ENCODE results near the gene KAZN.

The KAZN gene

DNA sequence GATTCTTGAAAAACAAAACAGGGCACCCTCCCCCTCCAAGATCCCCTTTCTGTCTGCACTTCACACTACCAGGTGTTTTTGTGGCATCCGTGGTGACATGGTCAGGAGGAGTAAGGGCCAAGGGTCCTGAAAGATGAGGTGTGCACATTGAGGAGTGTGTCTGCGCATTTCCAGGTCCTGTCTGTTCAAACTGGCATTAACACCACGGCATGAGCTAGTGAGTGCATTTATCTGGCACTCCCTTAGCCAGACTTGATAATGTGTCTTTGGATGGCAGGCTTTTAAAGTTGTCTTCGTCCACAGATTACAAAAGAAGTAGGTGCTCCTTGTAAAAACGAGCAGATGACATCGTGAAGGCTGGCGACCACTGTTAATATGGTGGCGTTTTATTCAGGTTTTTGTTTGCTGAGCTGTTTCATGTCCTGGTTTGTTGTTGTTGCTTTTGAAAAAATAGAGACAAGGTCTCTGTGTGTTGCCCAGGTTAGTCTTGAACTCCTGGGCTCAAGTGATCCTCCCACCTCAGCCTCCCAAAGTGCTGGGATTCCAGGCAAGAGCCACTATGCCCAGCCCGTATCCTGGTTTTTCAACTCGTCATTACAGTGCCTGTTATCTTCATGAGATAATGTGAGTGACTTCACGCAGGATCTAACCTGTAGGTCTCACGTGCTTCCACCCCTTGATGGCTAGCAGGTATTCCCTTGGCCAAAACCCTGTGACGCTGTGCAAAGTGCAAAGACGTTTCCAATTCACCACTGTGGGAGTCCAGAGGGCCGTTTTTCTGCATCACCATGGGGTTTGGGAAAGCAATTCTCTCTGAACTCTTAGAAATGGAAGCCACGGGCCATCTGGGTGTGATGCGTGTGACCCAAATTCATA lies 559.3 kb downstream of the KAZN start:
- DNase-seq (ENCODE audit: low read depth in 2 of 2), result no peak

DNA sequence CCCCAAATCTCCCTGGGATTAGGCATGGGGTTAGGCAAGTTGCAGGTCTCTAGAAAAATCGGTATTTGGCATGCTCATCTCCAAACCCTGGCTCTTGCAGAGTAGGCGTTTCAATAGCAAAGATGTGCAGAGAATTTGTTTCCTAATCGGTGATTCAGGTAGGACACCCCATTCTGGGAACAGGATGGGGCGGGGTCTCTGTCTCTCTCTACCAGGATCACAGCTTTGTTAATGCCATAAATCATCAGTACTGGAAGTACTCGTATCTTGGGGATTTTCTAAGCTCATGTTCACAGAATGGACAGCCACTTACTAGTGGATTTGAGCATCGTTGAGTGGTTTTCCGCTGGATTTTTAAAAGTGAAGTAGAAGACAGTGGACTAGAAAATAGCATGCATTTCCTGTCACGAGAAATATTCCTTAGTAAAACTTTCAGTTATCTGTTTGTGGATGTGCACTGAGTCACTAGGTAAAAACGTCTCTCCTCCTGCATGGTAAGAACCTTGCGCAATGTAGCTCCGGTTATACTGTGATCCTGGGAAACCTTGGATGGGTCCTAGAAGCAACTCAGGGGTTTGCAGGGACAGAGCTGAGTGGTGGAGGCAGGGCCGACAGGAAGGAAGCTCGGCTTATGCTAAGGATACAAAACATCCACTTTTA lies 560.2 kb downstream of the KAZN start:
- DNase-seq (ENCODE audit: low read depth in 2 of 2), result no peak

DNA sequence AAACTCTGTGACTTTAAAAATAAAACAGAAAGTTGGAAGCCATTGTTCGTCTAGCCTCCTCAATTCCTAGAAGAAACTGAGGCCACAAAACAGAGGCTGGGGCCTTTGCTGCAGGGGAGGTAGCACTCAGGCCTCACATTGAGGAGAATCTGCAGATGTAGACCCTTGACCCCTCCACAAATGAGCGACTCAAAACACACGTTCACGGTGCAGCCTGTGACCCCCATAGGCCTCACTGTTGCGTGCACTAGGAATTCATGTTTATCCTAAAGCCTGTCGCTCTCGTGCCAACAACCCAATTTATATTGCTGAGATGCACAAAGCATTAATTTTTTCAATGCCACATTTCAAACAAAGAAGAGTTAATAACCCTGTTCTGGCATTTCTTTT lies 560.7 kb downstream of the KAZN start:
- no peak for DNase-seq (ENCODE audit: low read depth in 2 of 2)

DNA sequence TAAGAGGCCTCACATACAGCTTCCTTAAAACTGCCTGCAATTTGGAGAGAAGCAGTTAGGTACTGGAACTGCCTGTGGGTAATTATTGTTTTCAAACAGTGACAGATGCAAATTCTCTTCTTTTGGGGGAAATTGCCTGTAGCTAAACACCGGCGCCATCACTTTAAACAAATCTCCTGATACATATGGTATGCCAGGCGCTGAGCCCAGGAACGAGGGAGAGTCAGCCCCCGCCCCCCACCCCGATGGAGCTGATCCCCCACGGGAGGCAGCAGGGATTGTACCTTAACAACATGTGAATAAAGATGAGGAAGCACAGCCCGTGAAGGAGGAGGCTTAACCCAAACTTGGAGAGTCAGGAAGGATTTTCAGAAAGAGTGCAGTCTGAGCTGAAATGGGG lies 562.1 kb downstream of the KAZN start:
- DNase-seq (ENCODE audit: low read depth in 2 of 2), result no peak

DNA sequence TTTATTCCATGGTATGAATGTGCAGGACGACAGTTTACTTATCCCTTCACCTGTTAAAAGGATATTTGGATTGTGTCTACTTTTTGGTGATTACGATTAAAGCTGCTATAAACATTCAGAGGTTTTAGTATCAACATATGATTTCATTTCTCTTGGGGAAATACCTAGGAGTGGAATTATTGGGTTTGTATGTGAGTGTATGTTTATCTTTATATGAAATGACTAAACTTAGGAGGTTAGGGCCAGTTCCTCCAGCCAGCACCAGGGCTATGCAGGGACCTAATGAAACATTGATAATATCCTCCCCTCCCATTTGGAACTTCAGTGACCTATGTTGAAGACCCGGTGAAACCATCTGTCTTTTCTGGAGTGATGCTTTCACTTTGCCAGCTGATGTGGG lies 568.9 kb downstream of the KAZN start:
- DNase-seq (ENCODE audit: low read depth in 2 of 2), result no peak
